HG02610 (cell line): ENCODE measurements around the gene CACNA1C.

Source experiments
- ATAC-seq: cut with Tn5 transposase; IDR thresholded peaks from one replicate; pipeline ENCODE4 v1.9.1; 2021; ENCODE audit warnings: mild to moderate bottlenecking, moderate library complexity; ENCODE audit not compliant: unreplicated experiment

CACNA1C gene

GRCh38 chr12:2229661-2230539, 177.1 kb downstream of the CACNA1C start:
- no peak for ATAC-seq

GRCh38 chr12:2231011-2231595, 178.3 kb downstream of the CACNA1C start:
- no peak for ATAC-seq

- ATAC-seq = no peak
Observed at GRCh38 chr12:2231956-2232355, 179.2 kb downstream of the CACNA1C start.

GRCh38 chr12:2233034-2233433, 180.2 kb downstream of the CACNA1C start:
- ATAC-seq = no peak

GRCh38 chr12:2234091-2234490, 181.3 kb downstream of the CACNA1C start:
- no peak for ATAC-seq

GRCh38 chr12:2234646-2235350, 182.0 kb downstream of the CACNA1C start:
- no peak for ATAC-seq

- no peak for ATAC-seq
Observed at GRCh38 chr12:2236506-2237294, 183.9 kb downstream of the CACNA1C start.

GRCh38 chr12:2238111-2238510, 185.3 kb downstream of the CACNA1C start:
- no peak for ATAC-seq

GRCh38 chr12:2239381-2239871, 186.6 kb downstream of the CACNA1C start:
- no peak for ATAC-seq

- ATAC-seq = no peak
Observed at GRCh38 chr12:2240390-2240789, 187.6 kb downstream of the CACNA1C start.

- no peak for ATAC-seq
Observed at GRCh38 chr12:2240984-2241383, 188.2 kb downstream of the CACNA1C start.

GRCh38 chr12:2242216-2242615, 189.4 kb downstream of the CACNA1C start:
- ATAC-seq = no peak

- no peak for ATAC-seq
Observed at GRCh38 chr12:2242816-2243215, 190.0 kb downstream of the CACNA1C start.

- no peak for ATAC-seq
Observed at GRCh38 chr12:2243275-2243674, 190.5 kb downstream of the CACNA1C start.

GRCh38 chr12:2244013-2244861, 191.4 kb downstream of the CACNA1C start:
- no peak for ATAC-seq

- ATAC-seq = no peak
Observed at GRCh38 chr12:2246358-2246757, 193.6 kb downstream of the CACNA1C start.

GRCh38 chr12:2247120-2247519, 194.3 kb downstream of the CACNA1C start:
- ATAC-seq = no peak

GRCh38 chr12:2247596-2247995, 194.8 kb downstream of the CACNA1C start:
- no peak for ATAC-seq

- no peak for ATAC-seq
Observed at GRCh38 chr12:2248087-2248900, 195.5 kb downstream of the CACNA1C start.
